BLaER1 (cell line): ENCODE results near the gene SUSD3.

Experiments used
- H3K27ac ChIP-seq: shearing (Covaris generic); formaldehyde crosslinking; 2 replicates; pipeline ENCODE4 v1.8.1; 2022
- H3K27me3 ChIP-seq: shearing (Covaris generic); formaldehyde crosslinking; 2 replicates; pipeline ENCODE4 v1.8.1; 2022
- H3K36me3 ChIP-seq: shearing (Covaris generic); formaldehyde crosslinking; 2 replicates; pipeline ENCODE4 v1.8.1; 2022
- H3K4me1 ChIP-seq: shearing (Covaris generic); formaldehyde crosslinking; 2 replicates; pipeline ENCODE4 v1.8.1; 2022
- H3K4me2 ChIP-seq: shearing (Covaris generic); formaldehyde crosslinking; 2 replicates; pipeline ENCODE4 v1.8.1; 2022
- H3K4me3 ChIP-seq: shearing (Covaris generic); formaldehyde crosslinking; 2 replicates; pipeline ENCODE4 v1.8.1; 2022
- H3K9ac ChIP-seq: shearing (Covaris generic); formaldehyde crosslinking; 2 replicates; pipeline ENCODE4 v1.8.1; 2022
- H3K9me3 ChIP-seq: shearing (Covaris generic); formaldehyde crosslinking; 2 replicates; pipeline ENCODE4 v1.8.1; 2022
- H4K20me1 ChIP-seq: shearing (Covaris generic); formaldehyde crosslinking; 2 replicates; pipeline ENCODE4 v1.8.1; 2022
- Cebpa-rat ChIP-seq: shearing (Covaris generic); IDR thresholded peaks from 2 replicates; pipeline ENCODE4 v1.8.1; 2022

The SUSD3 gene

DNA sequence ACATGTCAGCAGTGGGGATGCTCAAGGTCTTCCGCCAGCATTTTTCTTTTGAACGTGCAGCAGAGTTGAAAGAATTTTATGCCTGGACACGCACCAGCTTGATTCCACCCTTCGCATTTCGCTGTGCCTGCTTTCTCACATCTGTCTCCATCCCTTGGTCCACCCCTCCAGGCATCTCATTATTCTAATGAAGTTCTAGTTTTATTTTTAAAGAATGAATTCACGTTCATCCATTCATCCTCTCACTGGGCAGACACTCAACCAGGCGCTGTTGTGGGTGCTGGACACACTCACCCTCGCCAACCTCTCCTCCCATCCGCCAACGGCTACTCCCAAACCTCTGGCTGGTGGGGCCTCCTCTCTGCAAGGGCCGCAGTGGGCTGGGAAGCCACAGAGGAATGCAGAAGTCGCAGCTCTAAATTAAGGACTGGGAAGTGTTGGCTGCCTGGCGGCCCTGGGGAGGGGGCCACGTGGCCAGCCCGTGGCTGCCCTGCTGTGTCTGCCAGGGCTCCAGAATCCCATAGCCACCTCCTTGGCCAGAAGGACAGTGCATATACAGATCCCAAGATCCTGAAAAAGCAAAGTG is 6.7 kb downstream of the SUSD3 start:
- Histone ChIP-seq H3K9me3 (no peaks in the 10 kb centered on the region), H3K36me3 (peaks cover 29% of the 10 kb centered on the region), H3K4me3 (peak overlapping the region; percentile 18), H4K20me1 (no peaks in the 10 kb centered on the region), H3K9ac (peak overlapping the region; percentile 66), H3K4me2 (peak overlapping the region; percentile 99), H3K27ac (peak overlapping the region; percentile 83), H3K4me1 (peaks cover 75% of the 10 kb centered on the region), H3K27me3 (no peaks in the 10 kb centered on the region)
- no peak for TF ChIP-seq Cebpa-rat

GRCh38 chr9:93066978-93067603 is 8.6 kb downstream of the SUSD3 start:
- Histone ChIP-seq H3K36me3 (peaks cover 45% of the 10 kb centered on the region), H3K9ac (no peak overlapping the region), H3K4me3 (no peak overlapping the region), H3K27me3 (no peaks in the 10 kb centered on the region), H3K4me2 (no peak overlapping the region; the same call in 1 of the 2 replicates), H3K9me3 (no peaks in the 10 kb centered on the region), H4K20me1 (peaks cover 1% of the 10 kb centered on the region; the same call in 1 of the 2 replicates), H3K27ac (no peak overlapping the region), H3K4me1 (peaks cover 62% of the 10 kb centered on the region)
- no peak for TF ChIP-seq Cebpa-rat

- H3K27ac ChIP-seq = no peak overlapping the region
- H3K4me2 ChIP-seq = no peak overlapping the region
- no peak for TF ChIP-seq Cebpa-rat
- peaks cover 46% of the 10 kb centered on the region for H3K36me3 ChIP-seq
- H3K9me3 ChIP-seq = no peaks in the 10 kb centered on the region
- H4K20me1 ChIP-seq = peaks cover 4% of the 10 kb centered on the region; the same call in 1 of the 2 replicates
- H3K27me3 ChIP-seq = no peaks in the 10 kb centered on the region
- no peak overlapping the region for H3K9ac ChIP-seq
- no peak overlapping the region for H3K4me3 ChIP-seq
- peaks cover 62% of the 10 kb centered on the region for H3K4me1 ChIP-seq
Measured at GRCh38 chr9:93068956-93069355, 10.5 kb downstream of the SUSD3 start.

GRCh38 chr9:93071464-93071863 is 13.0 kb downstream of the SUSD3 start:
- peaks cover 4% of the 10 kb centered on the region; the same call in 1 of the 2 replicates for H4K20me1 ChIP-seq
- H3K4me2 ChIP-seq = peak overlapping the region; percentile 90
- no peak overlapping the region for H3K9ac ChIP-seq
- no peak overlapping the region for H3K4me3 ChIP-seq
- H3K9me3 ChIP-seq = no peaks in the 10 kb centered on the region
- peaks cover 41% of the 10 kb centered on the region for H3K4me1 ChIP-seq
- H3K27me3 ChIP-seq = no peaks in the 10 kb centered on the region
- H3K36me3 ChIP-seq = peaks cover 55% of the 10 kb centered on the region
- no peak overlapping the region for H3K27ac ChIP-seq
- TF ChIP-seq Cebpa-rat = no peak

DNA sequence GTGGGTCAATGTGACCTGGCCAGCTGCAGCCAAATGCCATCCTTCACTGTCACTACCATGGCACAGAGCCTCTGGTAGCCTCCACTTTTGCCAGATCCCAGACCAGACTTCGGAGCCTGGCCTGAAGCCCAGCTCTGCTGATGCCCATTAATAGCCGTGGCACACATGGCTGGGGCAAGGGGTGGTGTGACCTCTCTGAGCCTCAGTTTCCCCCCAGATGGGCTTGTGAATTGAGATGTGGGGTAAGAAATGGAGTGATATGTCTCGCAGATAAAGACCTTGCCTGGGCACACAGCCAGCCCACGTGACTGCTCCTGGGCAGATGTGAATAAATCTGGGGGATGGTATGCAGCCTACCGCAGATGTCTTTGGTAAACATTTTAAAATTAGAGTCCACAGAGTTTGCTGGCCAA is 13.9 kb downstream of the SUSD3 start:
- no peaks in the 10 kb centered on the region for H3K9me3 ChIP-seq
- peaks cover 4% of the 10 kb centered on the region; the same call in 1 of the 2 replicates for H4K20me1 ChIP-seq
- peak overlapping the region; percentile 90 for H3K4me2 ChIP-seq
- no peak for TF ChIP-seq Cebpa-rat
- peak overlapping the region; percentile 26; the same call in 1 of the 2 replicates for H3K4me3 ChIP-seq
- peak overlapping the region; percentile 75 for H3K27ac ChIP-seq
- H3K9ac ChIP-seq = peak overlapping the region; percentile 28; the same call in 1 of the 2 replicates
- no peaks in the 10 kb centered on the region for H3K27me3 ChIP-seq
- H3K4me1 ChIP-seq = peaks cover 35% of the 10 kb centered on the region
- peaks cover 62% of the 10 kb centered on the region for H3K36me3 ChIP-seq

DNA sequence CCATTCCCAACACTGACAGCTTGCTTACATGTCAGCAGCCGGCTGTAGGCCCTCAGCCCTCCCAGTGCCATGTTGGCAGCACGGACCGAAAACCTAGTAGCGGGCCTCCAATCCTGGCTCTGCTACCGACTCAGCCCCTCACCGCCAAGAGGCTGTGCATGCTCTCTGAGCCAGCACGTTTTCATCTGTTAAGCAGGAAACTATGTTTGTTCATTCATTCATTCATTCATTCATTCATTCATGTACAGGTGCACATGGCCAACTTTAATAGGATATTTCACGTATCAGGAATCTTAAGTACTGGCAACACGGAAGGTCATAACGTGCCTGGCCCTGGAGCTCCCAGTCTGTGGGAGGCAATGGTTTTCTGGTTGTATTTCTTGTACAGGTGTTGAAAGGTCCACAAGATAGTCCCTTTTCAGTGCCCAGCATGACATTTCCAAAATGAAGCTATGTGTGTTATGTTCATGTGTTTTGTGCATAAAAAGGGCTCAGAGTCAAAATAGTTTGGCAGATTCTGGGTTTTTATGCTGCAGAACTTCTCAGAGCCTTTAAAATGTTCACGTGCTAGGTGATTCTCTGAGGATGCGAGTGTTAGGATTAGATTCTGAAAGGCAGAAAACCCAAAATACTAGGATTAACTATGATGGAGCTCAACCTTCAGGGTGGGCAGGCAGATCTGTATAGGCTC is 17.7 kb downstream of the SUSD3 start:
- H3K4me3 ChIP-seq = no peak overlapping the region
- H3K4me1 ChIP-seq = peaks cover 61% of the 10 kb centered on the region
- H3K9ac ChIP-seq = no peak overlapping the region
- peaks cover 67% of the 10 kb centered on the region for H3K36me3 ChIP-seq
- no peak overlapping the region for H3K27ac ChIP-seq
- no peak overlapping the region for H3K4me2 ChIP-seq
- TF ChIP-seq Cebpa-rat = no peak
- H3K27me3 ChIP-seq = no peaks in the 10 kb centered on the region
- H3K9me3 ChIP-seq = no peaks in the 10 kb centered on the region
- peaks cover 4% of the 10 kb centered on the region; the same call in 1 of the 2 replicates for H4K20me1 ChIP-seq

- peaks cover 58% of the 10 kb centered on the region for H3K4me1 ChIP-seq
- no peak overlapping the region for H3K4me2 ChIP-seq
- H3K9ac ChIP-seq = no peak overlapping the region
- peaks cover 4% of the 10 kb centered on the region; the same call in 1 of the 2 replicates for H4K20me1 ChIP-seq
- H3K27ac ChIP-seq = no peak overlapping the region
- H3K36me3 ChIP-seq = peaks cover 67% of the 10 kb centered on the region
- H3K27me3 ChIP-seq = no peaks in the 10 kb centered on the region
- H3K9me3 ChIP-seq = no peaks in the 10 kb centered on the region
- no peak overlapping the region for H3K4me3 ChIP-seq
- TF ChIP-seq Cebpa-rat = no peak
Measured at GRCh38 chr9:93076792-93077128, 18.3 kb downstream of the SUSD3 start.

- Histone ChIP-seq H3K9ac (no peak overlapping the region), H3K4me1 (peaks cover 52% of the 10 kb centered on the region), H3K9me3 (no peaks in the 10 kb centered on the region), H3K4me3 (no peak overlapping the region), H3K4me2 (no peak overlapping the region), H4K20me1 (peaks cover under 1% of the 10 kb centered on the region; the same call in 1 of the 2 replicates), H3K36me3 (peaks cover 70% of the 10 kb centered on the region), H3K27ac (no peak overlapping the region), H3K27me3 (no peaks in the 10 kb centered on the region)
- no peak for TF ChIP-seq Cebpa-rat
Measured at GRCh38 chr9:93077367-93077766, 18.9 kb downstream of the SUSD3 start.

DNA sequence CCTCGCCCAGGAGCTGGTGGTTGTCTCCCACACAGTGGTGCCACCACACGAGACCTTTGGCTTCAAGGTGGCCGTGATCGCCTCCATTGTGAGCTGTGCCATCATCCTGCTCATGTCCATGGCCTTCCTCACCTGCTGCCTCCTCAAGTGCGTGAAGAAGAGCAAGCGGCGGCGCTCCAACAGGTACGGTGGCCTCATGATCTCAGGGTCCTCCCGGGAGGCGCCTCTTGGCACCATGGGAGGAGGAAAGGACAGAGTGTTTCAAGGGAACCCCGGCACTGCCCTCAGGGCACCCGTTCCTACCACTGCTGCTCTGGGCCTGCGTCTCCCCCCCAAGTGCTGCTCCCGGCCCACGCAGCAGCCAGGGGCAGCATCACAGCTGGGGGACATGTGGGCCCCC is 19.3 kb downstream of the SUSD3 start:
- H4K20me1 ChIP-seq = no peaks in the 10 kb centered on the region
- peaks cover 73% of the 10 kb centered on the region for H3K36me3 ChIP-seq
- H3K9me3 ChIP-seq = no peaks in the 10 kb centered on the region
- H3K27ac ChIP-seq = no peak overlapping the region
- H3K27me3 ChIP-seq = no peaks in the 10 kb centered on the region
- 0 out of 2 replicates have a peak overlapping the region, but pooled peaks have one; percentile 9 for H3K4me2 ChIP-seq
- H3K4me1 ChIP-seq = peaks cover 52% of the 10 kb centered on the region
- no peak overlapping the region for H3K4me3 ChIP-seq
- no peak overlapping the region for H3K9ac ChIP-seq
- no peak for TF ChIP-seq Cebpa-rat

DNA sequence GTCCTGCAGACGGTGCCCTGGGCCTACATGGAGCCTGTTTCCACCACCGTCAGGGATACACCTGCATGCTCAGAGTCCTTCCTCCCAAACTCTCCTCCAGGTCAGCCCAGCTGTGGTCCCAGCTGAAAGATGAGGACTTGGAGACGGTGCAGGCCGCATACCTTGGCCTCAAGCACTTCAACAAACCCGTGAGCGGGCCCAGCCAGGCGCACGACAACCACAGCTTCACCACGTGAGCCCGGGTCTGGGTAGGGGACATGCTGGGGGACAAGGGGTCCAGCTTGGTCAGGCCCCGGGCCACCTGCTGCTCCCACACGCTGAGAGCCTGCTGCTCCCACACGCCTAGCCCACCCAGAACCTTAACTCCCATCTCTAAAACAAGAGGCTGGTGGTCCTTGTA is 20.9 kb downstream of the SUSD3 start:
- H3K27ac ChIP-seq = 0 out of 2 replicates have a peak overlapping the region, but pooled peaks have one; percentile 16
- no peak overlapping the region for H3K4me2 ChIP-seq
- H3K4me1 ChIP-seq = peaks cover 43% of the 10 kb centered on the region
- no peaks in the 10 kb centered on the region for H3K9me3 ChIP-seq
- no peaks in the 10 kb centered on the region for H3K27me3 ChIP-seq
- peaks cover 81% of the 10 kb centered on the region for H3K36me3 ChIP-seq
- no peak for TF ChIP-seq Cebpa-rat
- no peak overlapping the region for H3K4me3 ChIP-seq
- H3K9ac ChIP-seq = no peak overlapping the region
- no peaks in the 10 kb centered on the region for H4K20me1 ChIP-seq
